Measurements from ENCODE around the gene TSHZ3. TPM values are rescaled to one million over a fixed set of nuclear protein-coding genes. Genes with fewer than 3 reads are reported as not detected.

Gene TSHZ3
- total RNA-seq, 1 experiment from 2014 or later = 3.2 TPM

- Histone ChIP-seq H3K4me1 (ENCODE audit: insufficient read depth, low read length) (peaks cover 10% of the 10 kb centered on the region; the same call in 1 of the 2 replicates), H4K20me1 (ENCODE audit: control insufficient read depth, insufficient read depth, insufficient read length) (peaks cover 2% of the 10 kb centered on the region)
Observed at GRCh38 chr19:31347828-31348392, 1.3 kb downstream of the TSHZ3 start.

More at GRCh38 chr19:31347828-31348392, 1.3 kb downstream of the TSHZ3 start:
- no peak overlapping the region for H2BK15ac ChIP-seq (ENCODE audit: low read depth, low read length)
- H4K5ac ChIP-seq (ENCODE audit: insufficient read length, low read depth, low read length) = no peak overlapping the region
- no peak overlapping the region for H4K8ac ChIP-seq (replicated peaks; ENCODE audit: insufficient read length, low read depth, low read length)
- H3K36me3 Mint-ChIP-seq (ENCODE audit: insufficient read depth in 1 of 3, low read depth in 3 of 3) = no peaks in the 10 kb centered on the region; a peak in 1 of 7 replicates
- H2BK12ac ChIP-seq (ENCODE audit: insufficient read length, low read depth, low read length) = no peak overlapping the region
- no peak overlapping the region for H2BK5ac ChIP-seq (ENCODE audit: insufficient read length, low read length)
- peaks cover 31% of the 10 kb centered on the region for H3K23me2 ChIP-seq (ENCODE audit: insufficient read length, low read depth, low read length, poor library complexity, severe bottlenecking)
- peaks cover 16% of the 10 kb centered on the region; the same call in 1 of the 2 replicates for H3K79me2 ChIP-seq (ENCODE audit: insufficient read depth, low read length)
- no peak overlapping the region for H3K27ac ChIP-seq (ENCODE audit: insufficient read length, low read depth, low read length)
- H3K4me3 Mint-ChIP-seq = peak overlapping the region; percentile 74 to 83
- H3K4me2 ChIP-seq (ENCODE audit: insufficient read depth, insufficient read length, low read length) = peak overlapping the region; percentile 69
- no peak overlapping the region for H3K56ac ChIP-seq (ENCODE audit: insufficient read length, low read depth, low read length)
- H3K27ac Mint-ChIP-seq = no peak overlapping the region
- WGBS (ENCODE audit: extremely low coverage, insufficient read length, low lambda C conversion rate) = no CpG with 5 or more reads among the region's 11 CpGs
- no peak overlapping the region for H4K91ac ChIP-seq (ENCODE audit: insufficient read length, low read depth, low read length)
- H2AFZ ChIP-seq (ENCODE audit: low read length) = no peak overlapping the region
- H2BK120ac ChIP-seq (ENCODE audit: low read depth, low read length, poor library complexity, severe bottlenecking) = no peak overlapping the region
- H3K4me1 Mint-ChIP-seq = peaks cover 32 to 43% of the 10 kb centered on the region in 2 experiments
- H2BK20ac ChIP-seq (ENCODE audit: low read depth, low read length, poor library complexity, severe bottlenecking) = no peak overlapping the region
- no peak overlapping the region for H3K18ac ChIP-seq (ENCODE audit: insufficient read length, low read depth, low read length)
- H3K14ac ChIP-seq (ENCODE audit: insufficient read depth, low read length) = no peak overlapping the region
- H3K79me1 ChIP-seq (ENCODE audit: insufficient read depth, low read depth, low read length, poor library complexity, severe bottlenecking) = no peaks in the 10 kb centered on the region
- H3K27me3 Mint-ChIP-seq (ENCODE audit: low read depth) = peaks cover 59% of the 10 kb centered on the region
- H3K9ac ChIP-seq (ENCODE audit: extremely low read depth, insufficient read length, low read length) = no peak overlapping the region
- no peak overlapping the region for H3K4ac ChIP-seq (ENCODE audit: low read depth, low read length)
- DNase-seq = no peak
- no peak for TF ChIP-seq CTCF (conservative IDR thresholded peaks at IDR 0.05)
- H3T11ph ChIP-seq (ENCODE audit: low read length) = no peak overlapping the region
- no peak overlapping the region for H2AK5ac ChIP-seq (ENCODE audit: insufficient read length, low read length)
- H3K9me3 ChIP-seq (ENCODE audit: control insufficient read depth, low read depth, low read length) = no peaks in the 10 kb centered on the region
- no peak overlapping the region for H3K23ac ChIP-seq (ENCODE audit: insufficient read length, low read depth, low read length)
- peaks cover 20% of the 10 kb centered on the region for H3K27me3 ChIP-seq (ENCODE audit: insufficient read depth, low read length)
- no peaks in the 10 kb centered on the region; a peak in 1 of 5 replicates for H3K9me3 Mint-ChIP-seq
